Activated CD8-positive, alpha-beta memory T cell treated with anti-CD3 and anti-CD28 coated beads for 48 hours (primary cell): ENCODE measurements around the gene NHP2.
"Not testable (repeated sequence)": the region's sequence is repeated elsewhere in the genome, so short reads cannot be mapped to it uniquely, and the experiment has no call there.

Source experiments
- DNase-seq, 3 experiments: peaks; one replicate each; pipeline ENCODE4 v3.0.0-alpha.2; 2020; ENCODE audit warnings: low read depth in 2 of 3, low spot score in 2 of 3

NHP2 gene

DNA sequence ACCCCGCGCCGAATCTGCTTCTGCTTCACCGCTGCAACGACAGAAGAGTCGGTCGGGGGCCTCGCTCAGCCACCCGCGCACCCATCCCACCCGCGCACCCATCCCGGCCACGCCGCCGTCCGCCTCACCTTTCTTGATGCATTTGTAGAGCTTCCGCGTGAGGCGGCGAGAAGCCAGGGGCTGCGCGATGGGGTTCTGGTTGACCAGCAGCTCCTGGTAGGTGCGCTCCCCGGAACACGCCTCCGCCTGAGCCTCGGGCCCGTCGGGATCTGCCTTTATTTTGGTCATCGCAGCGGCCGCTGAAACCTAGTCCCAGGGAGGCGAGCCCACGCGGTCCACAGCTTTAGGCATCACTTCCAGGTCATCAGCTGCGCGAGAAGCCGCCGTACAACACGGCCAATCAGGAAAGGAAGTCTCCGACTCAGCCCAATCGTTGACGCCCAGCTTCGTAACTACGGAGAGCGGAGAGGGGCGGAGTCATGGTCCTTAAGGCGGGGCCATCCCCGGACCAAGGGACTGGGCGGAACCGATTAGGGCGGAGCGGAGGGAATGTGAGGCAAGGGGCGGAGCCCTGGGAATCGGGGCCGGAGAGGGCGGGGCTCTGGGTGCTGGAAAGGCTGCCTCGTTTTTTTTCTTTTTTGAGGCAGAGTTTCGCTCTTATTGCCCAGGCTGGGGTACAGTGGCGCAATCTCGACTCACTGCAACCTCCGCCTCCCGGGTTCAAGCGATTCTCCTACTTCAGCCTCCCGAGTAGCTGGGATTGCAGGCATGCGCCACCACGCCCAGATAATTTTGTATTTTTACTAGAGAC, at the start of gene NHP2:
Gene NHP2, minus strand, starts transcription at position 356 of the 811 bp plus-strand sequence. Its CDS starts 68 bp downstream, at position 288.
- peak; percentile 82 to 94 (median 94) for DNase-seq

GRCh38 chr5:178202541-178202940, 48.9 kb upstream of the NHP2 start:
- DNase-seq, result no peak

GRCh38 chr5:178201927-178202235, 48.2 kb upstream of the NHP2 start:
- no peak for DNase-seq

DNA sequence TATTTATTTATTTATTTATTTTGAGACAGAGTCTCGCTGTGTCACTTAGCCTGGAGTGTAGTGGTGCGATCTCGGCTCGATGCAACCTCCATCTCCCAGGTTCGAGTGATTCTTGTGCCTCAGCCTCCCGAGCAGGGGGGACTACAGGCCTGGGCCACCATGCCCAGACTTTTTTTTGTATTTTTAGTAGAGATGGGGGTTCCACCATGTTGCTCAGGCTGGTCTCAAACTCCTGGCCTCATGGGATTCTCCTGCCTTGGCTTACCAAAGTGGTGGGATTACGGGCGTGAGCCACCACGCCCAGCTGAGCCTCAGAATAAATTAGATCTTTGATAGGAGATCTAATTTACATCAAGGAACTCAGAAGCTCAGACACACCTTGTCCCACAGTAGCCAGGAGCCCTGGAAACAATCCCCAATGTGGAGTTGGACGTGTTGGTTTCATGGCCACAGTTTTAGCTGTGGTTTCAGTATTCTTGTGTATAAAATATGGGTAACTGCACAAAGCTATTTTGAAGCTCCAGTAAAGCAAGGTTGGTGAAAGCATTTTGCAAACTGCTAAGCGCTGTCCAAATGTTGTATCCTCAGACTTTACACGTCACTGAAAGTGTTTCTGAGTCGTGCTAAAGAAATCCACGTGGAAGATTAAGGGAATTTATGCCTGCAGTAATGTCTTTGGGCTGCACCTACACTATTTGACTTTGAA, 47.7 kb upstream of the NHP2 start:
- DNase-seq, result no peak

DNA sequence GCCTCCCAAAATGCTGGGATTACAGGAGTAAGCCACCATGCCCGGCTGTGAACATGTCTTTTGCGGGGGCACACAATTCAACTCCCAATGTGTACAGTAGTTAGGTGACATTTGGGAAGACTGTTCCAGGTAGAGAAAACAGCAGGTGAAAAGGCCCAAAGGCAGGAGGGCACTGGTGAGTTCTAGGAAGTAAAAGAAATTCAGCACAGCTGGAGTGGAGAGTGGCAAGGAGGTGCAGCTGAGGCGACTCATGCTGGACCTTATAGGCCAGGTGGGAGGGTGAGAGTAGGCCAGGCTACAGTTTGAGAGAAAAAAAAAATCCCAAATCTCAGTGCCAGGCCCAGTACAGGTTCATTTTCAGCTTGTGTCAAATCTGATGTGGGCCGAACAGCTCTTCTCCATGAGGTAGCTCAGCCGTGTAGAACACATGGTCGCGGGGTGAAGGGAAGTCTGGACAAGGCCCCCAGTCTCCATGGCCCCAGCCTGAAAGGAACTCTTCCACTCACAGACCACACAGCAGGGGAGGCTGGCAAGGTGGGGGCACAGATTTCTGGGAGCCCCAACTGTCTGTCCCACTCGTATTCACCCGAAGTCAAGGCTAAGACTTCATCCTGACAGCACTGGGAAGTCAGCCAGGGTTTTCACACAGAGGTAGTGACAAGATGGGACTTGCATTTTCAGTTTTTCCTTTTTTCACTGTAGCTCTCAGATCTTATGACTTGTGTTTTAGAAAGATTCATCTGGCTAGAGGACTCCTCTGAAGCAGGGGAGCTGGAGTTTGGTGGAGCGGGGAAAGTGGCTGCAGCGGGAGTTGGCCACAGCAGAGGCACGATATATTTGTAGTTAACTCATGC, 46.1 kb upstream of the NHP2 start:
- no peak for DNase-seq

DNA sequence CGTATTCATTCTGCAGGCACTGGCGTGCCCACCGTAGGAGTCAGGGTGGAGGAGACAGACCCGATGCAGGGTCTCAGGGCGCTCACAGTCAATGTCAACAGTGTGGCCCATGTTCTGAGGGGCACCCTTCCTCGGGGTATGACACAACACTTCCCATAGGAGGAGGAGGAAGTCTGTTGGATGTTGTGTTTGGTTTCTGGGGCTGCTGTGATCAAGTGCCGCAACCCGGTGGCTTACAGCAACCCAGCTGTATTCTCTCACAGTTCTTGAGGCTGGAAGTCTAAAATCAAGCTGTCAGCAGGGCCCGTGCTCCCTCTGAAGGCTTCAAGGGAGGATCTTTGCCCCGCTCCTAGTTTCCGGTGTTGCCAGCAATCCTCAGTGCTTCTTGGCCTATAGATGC, 45.0 kb upstream of the NHP2 start:
- DNase-seq, result no peak

DNA sequence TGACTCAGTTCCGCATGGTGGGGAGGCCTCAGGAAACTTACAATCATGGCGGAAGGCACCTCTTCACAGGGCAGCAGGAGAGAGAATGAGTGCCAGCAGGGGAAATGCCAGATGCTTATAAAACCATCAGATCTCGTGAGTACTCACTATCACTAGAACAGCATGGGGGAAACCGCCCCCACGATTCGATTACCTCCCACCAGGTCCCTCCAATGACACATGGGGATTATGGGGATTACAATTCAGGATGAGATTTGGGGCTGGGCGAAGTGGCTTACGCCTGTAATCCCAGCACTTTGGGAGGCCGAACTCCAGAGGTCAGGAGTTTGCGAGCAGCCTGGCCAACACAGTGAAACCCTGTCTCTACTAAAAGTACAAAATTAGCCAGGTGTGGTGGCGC, 44.5 kb upstream of the NHP2 start:
- not testable (repeated sequence) for DNase-seq

DNA sequence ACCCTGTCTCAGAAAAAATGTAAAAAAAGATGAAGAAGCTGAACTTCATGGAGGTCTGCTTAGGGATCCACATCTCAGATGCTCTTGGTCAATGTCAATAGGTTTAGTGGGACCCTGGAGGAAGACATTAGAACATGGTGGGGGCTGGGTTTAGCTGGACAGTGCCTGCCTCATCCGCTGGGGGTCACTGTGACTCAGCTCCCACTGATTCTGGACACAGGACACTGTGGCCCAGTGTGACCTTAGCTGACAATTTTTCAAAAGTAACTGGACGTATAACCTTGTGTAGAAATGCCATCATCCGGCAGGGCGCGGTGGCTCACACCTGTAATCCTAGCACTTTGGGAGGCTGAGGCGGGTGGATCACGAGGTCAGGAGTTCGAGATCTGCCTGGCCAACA, 43.3 kb upstream of the NHP2 start:
- no peak for DNase-seq

GRCh38 chr5:178196281-178196812, 42.7 kb upstream of the NHP2 start:
- no peak for DNase-seq

DNA sequence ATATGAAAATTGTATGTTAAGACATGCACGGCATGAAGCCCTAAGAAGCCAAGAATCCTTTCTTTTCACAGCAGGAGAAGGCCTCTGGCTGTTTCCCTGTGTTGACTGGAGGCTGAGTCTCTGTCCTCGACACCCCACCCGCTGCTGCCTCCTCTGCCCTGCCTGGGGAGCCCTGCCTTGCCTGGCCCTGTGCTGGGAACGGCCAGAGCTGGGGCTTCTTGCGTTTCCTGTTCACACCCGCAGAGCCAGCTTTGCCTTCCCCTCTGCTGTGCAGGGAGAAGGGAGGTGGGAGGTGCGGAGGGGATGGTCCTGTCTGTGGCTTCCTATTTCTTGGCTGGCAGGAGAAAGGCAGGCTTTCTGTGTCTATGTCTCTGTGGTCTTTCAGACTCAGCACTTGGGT, 40.3 kb upstream of the NHP2 start:
- no peak for DNase-seq

GRCh38 chr5:178193251-178193809, 39.6 kb upstream of the NHP2 start:
- DNase-seq, result no peak

GRCh38 chr5:178192787-178193186, 39.1 kb upstream of the NHP2 start:
- DNase-seq, result no peak

GRCh38 chr5:178192244-178192643, 38.6 kb upstream of the NHP2 start:
- DNase-seq, result no peak

DNA sequence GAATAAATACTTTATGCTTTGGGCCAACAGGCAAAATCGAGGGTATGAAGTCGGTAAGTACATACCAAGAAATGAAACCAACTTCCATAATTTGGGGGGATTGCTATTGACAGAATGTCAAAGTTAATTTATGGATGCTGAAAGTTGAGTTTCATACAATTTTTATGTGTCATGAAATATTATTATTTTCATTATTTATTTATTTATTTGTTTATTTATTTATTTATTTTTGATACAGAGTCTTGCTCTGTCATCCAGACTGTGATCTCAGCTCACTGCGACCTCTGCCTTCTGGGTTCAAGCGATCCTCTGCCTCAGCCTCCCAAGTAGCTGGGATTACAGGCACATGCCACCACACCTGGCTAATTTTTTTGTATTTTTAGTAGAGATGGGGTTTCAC, 38.0 kb upstream of the NHP2 start:
- DNase-seq, result no peak

DNA sequence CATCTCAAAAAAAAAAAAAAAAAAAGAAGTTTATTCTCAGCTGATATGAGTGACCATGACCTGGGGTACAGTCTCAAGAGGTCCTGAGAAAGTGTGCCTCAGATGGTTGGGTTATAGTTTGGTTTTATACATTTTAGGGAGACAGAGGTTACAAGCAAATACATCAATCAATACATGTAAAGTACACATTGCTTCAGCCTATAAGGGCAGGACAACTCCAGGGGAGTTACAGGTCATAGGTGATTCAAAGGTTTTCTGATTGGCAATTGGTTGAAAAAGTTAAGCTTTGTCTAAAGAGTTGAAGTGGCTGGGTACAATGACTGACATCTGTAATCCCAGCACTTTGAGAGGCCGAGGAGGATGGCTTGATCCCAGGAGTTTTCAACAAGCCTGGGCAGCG, 35.7 kb upstream of the NHP2 start:
- no peak for DNase-seq

- no peak for DNase-seq
These were observed 33.3 kb upstream of the NHP2 start, which contains the start of gene GMCL2 for GRCh38 chr5:178187014-178187413. Gene GMCL2 (minus strand): TSS chr5:178187371. CDS start chr5:178187299, 72 bp downstream.

DNA sequence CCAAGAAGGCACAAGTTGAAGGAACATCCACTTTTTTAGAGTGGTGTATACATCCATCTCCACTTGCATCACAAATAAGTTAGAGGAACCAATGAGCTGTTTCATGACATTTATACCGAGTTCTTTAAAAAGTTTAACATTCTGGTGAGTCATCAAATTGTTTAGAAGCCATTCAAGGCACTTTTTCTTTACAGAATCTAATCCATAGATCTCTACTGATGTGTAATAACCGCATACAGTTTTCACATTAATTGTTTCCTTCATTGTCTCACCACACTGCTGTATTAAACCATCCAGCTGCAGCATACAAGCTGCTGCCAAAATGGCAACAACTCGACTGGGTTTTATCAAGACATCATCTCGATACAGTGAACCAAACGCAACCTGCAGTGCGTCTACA, 32.7 kb upstream of the NHP2 start:
- DNase-seq, result no peak

- DNase-seq, result no peak
These were observed 28.6 kb upstream of the NHP2 start for GRCh38 chr5:178182158-178182876.

GRCh38 chr5:178180141-178180863, 26.6 kb upstream of the NHP2 start:
- no peak for DNase-seq

- DNase-seq, result no peak
These were observed 23.9 kb upstream of the NHP2 start for GRCh38 chr5:178177569-178177968.
